Stomach smooth muscle (tissue), 2 donors: ENCODE results near the gene FBN2.
A peak's percentile ranks its signal among the peaks of the same experiment; 100 is the strongest.

Experiments
- H3K27ac ChIP-seq: one replicate; pipeline ENCODE4 v1.7.0; 2013; ENCODE audit warnings: mild to moderate bottlenecking, low read length, inconsistent platforms
- H3K27me3 ChIP-seq, 2 donors: one replicate each; pipeline ENCODE4 v1.7.0; 2013; ENCODE audit warnings: low read length in 2 of 2; ENCODE audit not compliant: insufficient read depth in 2 of 2, control insufficient read depth in 1 of 2
- H3K36me3 ChIP-seq, 2 donors: one replicate each; pipeline ENCODE4 v1.7.0; 2013; ENCODE audit warnings: low read length in 2 of 2; ENCODE audit not compliant: control insufficient read depth in 2 of 2, insufficient read depth in 2 of 2
- H3K4me1 ChIP-seq: one replicate; pipeline ENCODE4 v1.7.0; 2013; ENCODE audit warnings: low read length; ENCODE audit not compliant: control insufficient read depth, insufficient read depth
- H3K4me3 ChIP-seq, 2 donors: one replicate each; pipeline ENCODE4 v1.7.0; 2013; ENCODE audit warnings: low read length in 2 of 2
- H3K9ac ChIP-seq, 2 donors: one replicate each; pipeline ENCODE4 v1.7.0; 2013; ENCODE audit warnings: low read length in 2 of 2, mild to moderate bottlenecking in 1 of 2
- H3K9me3 ChIP-seq, 2 donors: one replicate each; pipeline ENCODE4 v1.7.0; 2013; ENCODE audit warnings: low read length in 2 of 2; ENCODE audit not compliant: control insufficient read depth in 2 of 2
- donor health status: healthy.
- donor health status: Pancreatic carcinoma.

FBN2 gene

GRCh38 chr5:128254789-128255188 lies 283.3 kb downstream of the FBN2 start:
- no peak overlapping the region for H3K27ac ChIP-seq
- no peak overlapping the region for H3K9ac ChIP-seq
- H3K9me3 ChIP-seq = peaks cover 0 to 3% of the 10 kb centered on the region in 2 donors
- no peaks in the 10 kb centered on the region for H3K4me1 ChIP-seq
- H3K27me3 ChIP-seq = no peaks in the 10 kb centered on the region
- no peak overlapping the region for H3K4me3 ChIP-seq
- no peaks in the 10 kb centered on the region for H3K36me3 ChIP-seq

GRCh38 chr5:128253880-128254279 lies 284.2 kb downstream of the FBN2 start:
- Histone ChIP-seq H3K9me3 (peaks cover 0 to 3% of the 10 kb centered on the region in 2 donors), H3K4me1 (peaks cover under 1% of the 10 kb centered on the region), H3K9ac (no peak overlapping the region), H3K36me3 (no peaks in the 10 kb centered on the region), H3K27ac (no peak overlapping the region), H3K4me3 (no peak overlapping the region), H3K27me3 (no peaks in the 10 kb centered on the region)

- H3K27me3 ChIP-seq = no peaks in the 10 kb centered on the region
- no peak overlapping the region for H3K9ac ChIP-seq
- no peak overlapping the region for H3K27ac ChIP-seq
- H3K9me3 ChIP-seq = peaks cover 0 to 3% of the 10 kb centered on the region in 2 donors
- no peaks in the 10 kb centered on the region for H3K36me3 ChIP-seq
- no peak overlapping the region for H3K4me3 ChIP-seq
- H3K4me1 ChIP-seq = peaks cover 2% of the 10 kb centered on the region
These were observed 284.9 kb downstream of the FBN2 start for GRCh38 chr5:128253161-128253560.

DNA sequence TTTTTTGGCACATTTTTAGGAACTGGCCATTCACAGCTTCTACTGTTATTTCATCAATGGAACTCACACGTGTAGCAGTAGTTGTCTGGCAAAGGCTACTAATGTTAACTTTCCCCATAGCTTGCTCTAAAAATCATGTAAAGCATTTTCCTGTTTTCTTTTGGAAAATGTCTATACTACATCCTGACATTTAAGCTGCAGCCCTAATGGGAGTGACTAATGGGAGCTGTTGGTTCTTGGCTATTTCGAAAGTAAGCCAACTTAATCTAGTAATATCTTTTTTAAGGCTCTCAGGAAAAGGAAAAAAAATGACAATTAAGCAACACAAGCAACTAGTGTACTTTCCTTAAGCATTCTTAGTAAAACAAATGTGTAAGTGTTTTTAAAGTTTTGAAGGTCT lies 285.3 kb downstream of the FBN2 start:
- Histone ChIP-seq H3K4me3 (no peak overlapping the region), H3K27me3 (no peaks in the 10 kb centered on the region), H3K27ac (no peak overlapping the region), H3K36me3 (no peaks in the 10 kb centered on the region), H3K4me1 (peaks cover 2% of the 10 kb centered on the region), H3K9ac (no peak overlapping the region), H3K9me3 (peaks cover 0 to 3% of the 10 kb centered on the region in 2 donors)

GRCh38 chr5:128252196-128252595 lies 285.8 kb downstream of the FBN2 start:
- Histone ChIP-seq H3K4me1 (peaks cover 2% of the 10 kb centered on the region), H3K4me3 (no peak overlapping the region), H3K27me3 (no peaks in the 10 kb centered on the region), H3K9me3 (peaks cover 0 to 3% of the 10 kb centered on the region in 2 donors), H3K9ac (no peak overlapping the region), H3K27ac (no peak overlapping the region), H3K36me3 (no peaks in the 10 kb centered on the region)

- peaks cover 2% of the 10 kb centered on the region for H3K4me1 ChIP-seq
- no peak overlapping the region for H3K9ac ChIP-seq
- H3K4me3 ChIP-seq = no peak overlapping the region
- no peaks in the 10 kb centered on the region for H3K9me3 ChIP-seq
- no peaks in the 10 kb centered on the region for H3K27me3 ChIP-seq
- H3K27ac ChIP-seq = no peak overlapping the region
- no peaks in the 10 kb centered on the region for H3K36me3 ChIP-seq
These were observed 292.1 kb downstream of the FBN2 start for GRCh38 chr5:128245974-128246373.

- no peak overlapping the region for H3K4me3 ChIP-seq
- peaks cover 2% of the 10 kb centered on the region for H3K4me1 ChIP-seq
- no peak overlapping the region for H3K27ac ChIP-seq
- H3K27me3 ChIP-seq = no peaks in the 10 kb centered on the region
- no peak overlapping the region for H3K9ac ChIP-seq
- no peaks in the 10 kb centered on the region for H3K9me3 ChIP-seq
- no peaks in the 10 kb centered on the region for H3K36me3 ChIP-seq
These were observed 294.0 kb downstream of the FBN2 start for GRCh38 chr5:128243958-128244582.

- no peaks in the 10 kb centered on the region for H3K4me1 ChIP-seq
- H3K27ac ChIP-seq = no peak overlapping the region
- no peak overlapping the region for H3K4me3 ChIP-seq
- no peaks in the 10 kb centered on the region for H3K27me3 ChIP-seq
- H3K36me3 ChIP-seq = no peaks in the 10 kb centered on the region
- H3K9ac ChIP-seq = no peak overlapping the region
- H3K9me3 ChIP-seq = no peaks in the 10 kb centered on the region
These were observed 296.9 kb downstream of the FBN2 start for GRCh38 chr5:128241051-128241695.

DNA sequence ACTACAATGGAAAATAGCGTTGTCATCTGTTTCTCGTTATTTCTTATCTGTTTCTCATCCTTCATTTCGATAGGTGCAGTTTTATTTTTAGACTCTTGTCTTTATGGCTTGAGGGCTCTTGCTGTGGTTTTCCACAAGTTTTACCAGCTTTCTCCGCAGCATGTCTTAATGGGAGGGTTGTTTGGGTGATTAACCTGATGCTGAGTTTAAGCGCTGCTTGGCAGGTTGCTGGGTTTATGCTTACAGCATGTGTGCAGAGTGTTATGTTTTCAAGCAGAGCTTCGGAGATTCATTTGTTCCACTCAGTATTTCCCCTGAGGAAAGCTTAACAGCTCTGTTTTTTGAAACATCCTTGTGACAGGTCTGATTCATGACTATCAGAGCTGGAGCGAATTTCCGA lies 300.5 kb downstream of the FBN2 start:
- no peaks in the 10 kb centered on the region for H3K27me3 ChIP-seq
- H3K36me3 ChIP-seq = no peaks in the 10 kb centered on the region
- no peaks in the 10 kb centered on the region for H3K4me1 ChIP-seq
- peaks cover 0 to 3% of the 10 kb centered on the region in 2 donors for H3K9me3 ChIP-seq
- peak overlapping the region in 1 of 2 donors; percentile 36 for H3K4me3 ChIP-seq
- H3K27ac ChIP-seq = no peak overlapping the region
- H3K9ac ChIP-seq = no peak overlapping the region

- Histone ChIP-seq H3K4me3 (no peak overlapping the region), H3K36me3 (no peaks in the 10 kb centered on the region), H3K9ac (no peak overlapping the region), H3K9me3 (peaks cover 0 to 3% of the 10 kb centered on the region in 2 donors), H3K4me1 (no peaks in the 10 kb centered on the region), H3K27me3 (no peaks in the 10 kb centered on the region), H3K27ac (no peak overlapping the region)
These were observed 301.0 kb downstream of the FBN2 start for GRCh38 chr5:128237000-128237399.

DNA sequence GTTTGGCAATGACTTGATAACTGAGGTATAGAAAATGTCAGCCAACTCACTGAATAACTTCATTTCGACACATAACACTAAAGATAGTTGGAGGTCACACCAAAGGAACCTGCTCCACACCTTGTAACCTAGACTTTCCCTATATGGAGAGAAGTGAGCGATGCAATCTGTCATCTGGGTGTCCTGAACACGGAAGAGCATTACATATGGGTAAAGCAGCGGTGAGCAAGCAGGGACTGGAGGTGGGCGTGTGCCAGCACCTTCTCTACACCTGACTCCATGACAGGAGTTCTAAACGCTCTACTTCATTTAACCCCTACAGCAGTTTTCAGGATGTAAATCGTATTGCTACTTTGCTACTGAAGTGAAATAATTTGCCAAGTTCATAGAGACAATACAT lies 301.7 kb downstream of the FBN2 start:
- H3K4me3 ChIP-seq = no peak overlapping the region
- no peak overlapping the region for H3K9ac ChIP-seq
- H3K27me3 ChIP-seq = no peaks in the 10 kb centered on the region
- no peaks in the 10 kb centered on the region for H3K36me3 ChIP-seq
- peaks cover 0 to 3% of the 10 kb centered on the region in 2 donors for H3K9me3 ChIP-seq
- H3K27ac ChIP-seq = no peak overlapping the region
- H3K4me1 ChIP-seq = no peaks in the 10 kb centered on the region
